ENCODE data around the gene WASF2.
"Not testable (repeated sequence)": the region's sequence is repeated elsewhere in the genome, so short reads cannot be mapped to it uniquely, and the experiment has no call there.

Gene WASF2

DNA sequence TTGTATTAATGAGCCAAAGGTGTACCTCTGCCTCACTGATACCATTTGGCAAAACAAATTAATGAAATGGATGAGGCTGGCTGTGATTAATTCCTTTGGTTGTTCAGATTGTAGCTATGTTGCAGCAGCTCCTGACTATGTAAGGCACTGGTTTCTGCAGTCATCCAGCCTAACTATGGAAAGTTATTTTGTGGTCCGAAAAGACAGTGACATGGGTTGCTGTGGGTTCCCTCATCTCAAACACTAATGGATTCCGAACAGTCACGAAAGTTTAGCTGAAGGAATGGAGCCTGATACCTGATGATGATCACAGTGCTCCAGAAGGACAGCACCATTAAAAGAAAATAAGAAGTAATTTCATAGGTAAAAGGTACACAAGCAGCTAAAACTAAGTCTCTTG lies 42.6 kb downstream of the WASF2 start:
- DNase-seq = no peak

DNA sequence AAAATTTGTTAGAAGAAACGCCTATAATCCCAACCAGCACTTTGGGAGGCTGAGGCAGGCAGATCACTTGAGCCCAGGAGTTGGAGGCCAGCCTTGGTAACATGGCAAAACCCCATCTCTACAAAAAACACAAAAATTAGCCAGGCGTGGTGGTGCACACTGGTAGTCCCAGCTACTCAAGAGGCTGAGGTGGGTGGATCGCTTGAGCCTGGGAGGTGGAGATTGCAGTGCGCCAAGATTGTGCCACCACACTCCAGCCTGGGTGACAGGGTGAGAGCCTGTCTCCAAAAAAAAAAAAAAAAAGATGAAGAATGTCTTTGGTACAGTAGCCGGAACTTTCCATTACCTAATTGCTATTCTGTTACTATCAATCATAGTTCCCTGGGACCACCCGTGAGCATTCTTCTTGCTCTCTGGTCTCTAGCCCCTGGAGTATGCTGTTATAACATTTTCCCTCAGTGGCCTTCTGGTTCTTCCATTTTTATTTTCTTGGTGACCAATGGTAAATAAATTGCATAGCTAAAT lies 43.4 kb downstream of the WASF2 start:
- DNase-seq = no peak

DNA sequence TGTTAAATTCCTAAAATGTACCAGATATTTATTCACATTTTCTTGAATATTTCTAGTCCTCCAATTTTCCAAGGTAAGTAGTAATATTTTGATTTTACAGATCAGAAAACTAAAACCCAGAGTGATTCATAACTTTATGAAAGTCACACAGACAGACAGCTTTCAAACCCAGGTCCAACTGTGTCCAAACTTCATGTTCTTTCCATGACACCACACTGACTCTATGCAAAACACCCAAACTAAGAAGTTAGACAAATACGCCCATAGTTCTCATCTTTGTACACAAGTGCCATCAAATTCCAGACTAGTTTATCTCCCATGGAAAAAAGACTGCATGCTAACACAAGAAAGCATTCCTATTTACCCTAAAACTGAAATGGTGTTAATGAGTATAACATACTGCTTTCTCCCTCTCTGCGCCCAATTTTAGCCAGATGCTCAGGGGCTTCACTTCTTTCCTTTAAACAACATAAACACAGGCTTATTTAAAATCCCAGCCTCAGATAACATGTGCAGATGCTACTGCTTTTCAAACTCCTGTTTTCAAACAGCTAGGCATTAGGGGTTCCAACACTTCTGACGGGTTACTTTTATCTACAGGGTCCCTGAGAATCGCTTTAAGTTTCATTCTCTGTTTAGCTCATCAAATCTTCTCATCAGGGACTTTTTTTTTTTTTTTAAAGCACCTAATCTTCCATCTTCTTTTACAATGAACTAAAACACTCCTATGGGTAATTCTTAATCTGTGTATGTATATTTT lies 44.6 kb downstream of the WASF2 start:
- no peak for DNase-seq

DNA sequence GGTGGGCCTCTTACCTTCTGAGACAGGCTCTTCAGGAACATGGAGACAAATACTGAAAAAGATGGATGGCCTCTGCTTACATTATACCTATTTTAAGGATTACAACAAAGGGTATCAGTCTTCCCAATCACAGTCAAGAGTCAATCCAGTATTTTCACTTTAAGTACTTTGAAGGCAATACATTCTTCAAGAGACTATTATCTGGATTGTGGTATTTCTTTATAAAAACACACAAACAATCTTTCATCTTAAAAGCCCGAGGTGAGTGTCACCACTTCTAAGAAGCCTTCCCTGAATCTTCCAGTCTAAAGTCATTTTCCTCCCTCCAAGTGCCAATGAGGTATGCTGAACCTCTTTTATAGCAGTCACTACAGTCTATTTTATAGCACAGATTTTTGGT lies 45.3 kb downstream of the WASF2 start:
- DNase-seq = no peak

DNA sequence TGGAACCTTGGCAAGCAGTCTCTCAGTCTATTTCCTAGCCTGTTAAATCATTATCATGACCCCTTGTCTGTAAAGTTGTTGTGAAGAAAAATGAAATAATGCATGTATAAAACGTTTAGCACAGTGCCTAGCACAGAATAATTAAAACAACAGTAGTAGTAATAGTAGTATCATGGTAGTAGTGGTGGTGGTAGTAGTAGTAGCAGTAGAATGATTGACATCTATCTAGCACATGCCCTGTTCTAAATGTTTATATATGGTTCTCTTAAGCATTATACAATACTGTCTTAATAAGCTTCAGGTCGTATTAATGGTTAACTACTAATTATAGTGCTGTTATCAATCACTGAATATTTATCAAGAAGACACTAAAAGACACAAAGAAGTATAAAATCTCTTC lies 50.8 kb downstream of the WASF2 start:
- no peak for DNase-seq

DNA sequence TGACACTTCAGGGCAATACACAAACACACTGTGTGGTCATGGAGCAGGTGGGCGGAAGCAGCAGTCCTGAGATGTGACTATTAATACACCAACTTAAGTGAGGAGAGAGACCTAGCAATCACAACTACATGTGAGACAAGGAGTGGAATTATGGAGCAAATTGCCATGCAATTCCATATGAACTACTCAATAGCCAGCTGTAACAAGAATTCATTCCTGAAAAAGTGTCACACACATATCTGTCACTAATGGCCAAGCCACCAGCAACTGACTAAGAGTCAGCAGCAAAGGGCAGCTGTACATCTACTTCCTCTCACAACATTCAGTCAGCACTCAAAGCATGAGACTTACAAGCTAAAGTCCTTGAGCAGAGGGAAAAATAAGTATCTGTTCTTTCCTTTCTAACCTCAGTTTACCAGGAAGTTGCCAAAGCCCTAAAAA lies 51.3 kb downstream of the WASF2 start:
- DNase-seq = no peak

DNA sequence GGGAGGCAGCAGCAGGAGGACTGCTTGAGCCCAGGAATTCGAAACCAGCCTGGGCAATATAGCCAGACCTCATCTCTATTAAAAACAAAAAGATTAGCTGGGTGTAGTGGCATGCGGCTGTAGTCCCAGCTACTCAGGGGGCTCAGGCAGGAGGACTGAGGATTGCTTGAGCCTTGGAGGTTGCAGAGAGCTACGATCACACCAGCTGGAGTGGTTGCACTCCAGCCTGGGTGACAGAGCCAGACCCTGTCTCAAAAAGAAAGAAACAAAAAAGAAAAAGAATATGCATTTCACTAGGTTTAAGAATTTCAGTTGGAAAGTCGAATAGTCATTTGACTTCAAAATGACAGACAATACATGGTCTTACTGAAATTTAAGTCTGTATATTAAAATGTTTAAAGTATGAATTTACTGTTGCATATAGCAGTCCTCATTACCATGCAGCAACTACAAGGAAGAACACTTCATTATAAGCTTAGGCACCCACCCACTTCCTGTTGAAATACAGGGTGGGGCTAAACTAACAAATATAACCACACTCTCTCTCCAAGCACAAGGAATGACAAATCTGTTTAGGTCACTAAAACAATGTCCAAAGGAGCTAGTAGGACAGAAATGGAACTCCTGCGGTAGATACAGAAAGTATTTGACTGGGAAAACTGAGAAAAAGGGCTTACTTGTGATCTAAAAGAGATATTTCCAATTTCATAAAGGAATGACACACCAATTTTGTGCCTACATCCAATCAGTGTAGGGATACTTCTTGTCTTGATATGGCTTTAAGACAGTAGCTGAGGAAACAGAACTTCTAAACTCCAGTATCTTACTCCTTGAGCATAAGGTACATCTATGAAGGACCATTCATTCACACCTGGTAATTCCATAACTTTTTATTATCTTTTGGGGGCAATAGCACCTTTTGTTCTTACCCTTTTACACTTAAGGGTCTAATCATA lies 53.5 kb downstream of the WASF2 start:
- DNase-seq = no peak

DNA sequence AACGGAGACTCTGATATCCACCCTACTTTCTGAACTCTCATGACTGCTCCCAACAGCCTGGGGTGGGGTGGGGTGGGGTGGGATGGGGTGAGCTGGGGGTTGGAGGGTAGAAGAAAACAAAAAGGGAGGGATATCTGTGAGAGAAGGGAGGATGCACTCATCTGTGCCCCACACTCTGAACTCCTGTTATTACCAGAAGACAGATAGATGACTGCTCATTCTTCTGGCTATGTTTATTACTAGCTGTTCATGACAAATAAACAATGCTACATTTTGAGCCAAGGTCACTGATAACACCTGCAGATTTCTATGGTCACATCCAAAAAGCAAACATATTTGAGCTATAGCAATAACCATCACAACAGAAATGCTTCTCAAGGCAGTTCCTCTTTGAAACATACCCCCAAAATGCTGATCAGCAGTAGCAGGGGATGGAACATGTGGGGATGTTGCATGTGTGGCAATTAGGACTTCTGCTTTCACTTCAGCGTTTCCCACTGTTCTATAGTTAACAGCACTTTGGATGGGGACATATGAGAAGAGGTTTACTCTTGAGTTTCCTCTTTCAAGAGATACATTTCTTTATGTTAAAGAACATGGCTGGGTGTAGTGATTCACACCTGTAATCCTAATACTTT lies 54.3 kb downstream of the WASF2 start:
- DNase-seq = no peak

DNA sequence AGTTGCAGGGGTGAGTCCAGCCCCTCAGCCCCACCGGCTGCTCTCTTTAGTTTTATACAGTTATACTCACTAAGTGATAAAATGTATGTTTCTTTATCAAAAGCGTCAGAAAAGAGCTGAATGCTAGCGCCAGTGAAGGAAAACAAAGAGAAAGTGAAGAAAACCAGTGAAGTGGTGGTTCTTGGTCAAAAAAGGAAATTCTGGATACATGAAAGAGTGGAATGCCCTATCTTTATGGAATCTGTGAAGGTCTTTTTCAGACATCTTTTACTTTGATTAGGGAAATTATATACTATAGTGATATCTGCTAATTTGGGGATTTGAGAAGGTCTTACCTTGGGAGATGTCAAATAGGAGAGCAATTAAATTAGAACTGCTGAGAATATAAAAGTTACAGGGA lies 56.3 kb downstream of the WASF2 start:
- DNase-seq = no peak

DNA sequence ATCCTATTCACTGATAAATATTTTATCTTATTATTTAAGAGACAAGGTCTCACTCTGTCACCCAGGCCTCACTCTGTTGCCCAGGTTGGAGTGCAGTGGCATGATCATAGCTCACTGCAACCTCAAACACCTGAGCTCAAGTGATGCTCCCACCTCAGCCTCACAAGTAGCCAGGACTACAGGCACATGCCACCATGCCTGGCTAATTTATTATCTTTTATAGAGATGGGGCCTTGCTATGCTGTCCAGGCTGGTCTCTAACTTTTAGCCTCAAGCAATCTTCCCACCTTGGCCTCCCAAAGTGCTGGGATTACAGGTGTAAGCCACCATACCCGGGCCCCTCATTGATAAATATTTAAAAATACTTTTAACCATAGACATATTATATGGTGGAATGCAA lies 57.2 kb downstream of the WASF2 start:
- not testable (repeated sequence) for DNase-seq

DNA sequence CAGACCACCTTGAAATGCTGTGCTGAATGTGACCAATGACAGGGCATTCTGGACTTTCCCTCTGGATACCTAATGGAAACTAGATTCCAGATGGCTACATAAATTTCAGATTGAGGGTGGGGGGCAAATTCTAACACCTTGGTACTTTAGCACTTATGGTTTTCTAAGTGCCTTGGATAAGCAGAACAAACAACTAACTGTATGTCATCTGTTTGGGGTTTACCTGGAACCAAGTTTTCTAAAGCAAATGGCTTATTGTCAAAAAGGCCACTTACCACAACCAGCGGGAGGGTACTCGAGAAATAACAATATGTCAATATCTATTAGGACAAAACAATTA lies 58.4 kb downstream of the WASF2 start:
- no peak for DNase-seq

DNA sequence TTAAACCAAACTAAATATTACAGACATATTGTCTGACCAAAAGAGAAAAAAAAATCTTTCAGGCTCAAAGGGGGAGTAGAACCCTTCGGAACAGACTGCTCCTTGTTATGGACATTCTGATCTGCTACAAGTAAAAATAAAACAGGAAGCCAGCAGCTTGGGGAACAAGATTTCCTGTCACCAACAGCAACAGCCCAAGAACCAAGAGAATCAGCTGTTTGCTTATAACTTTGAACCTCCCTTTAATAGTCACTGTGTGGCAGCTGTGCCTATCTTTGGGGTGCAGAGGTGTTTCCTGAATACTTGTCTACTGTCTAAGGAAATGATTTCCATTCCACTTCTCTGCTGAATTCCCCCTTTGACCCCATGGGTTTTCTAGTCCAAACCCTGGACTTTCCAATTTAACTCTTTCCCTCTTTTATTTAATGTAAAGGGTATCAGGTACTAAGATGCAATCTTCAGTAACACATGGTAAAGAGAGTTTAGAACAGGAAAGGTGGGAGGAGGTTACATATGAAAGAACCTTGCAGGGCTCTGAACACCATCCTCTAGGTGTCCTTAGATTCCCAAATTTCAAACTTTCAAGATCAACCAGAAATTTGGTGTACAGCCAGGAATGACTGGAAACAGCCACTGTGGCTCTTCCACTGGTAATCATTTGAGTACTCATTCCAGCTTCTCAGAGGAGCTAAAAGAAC lies 58.9 kb downstream of the WASF2 start:
- no peak for DNase-seq

DNA sequence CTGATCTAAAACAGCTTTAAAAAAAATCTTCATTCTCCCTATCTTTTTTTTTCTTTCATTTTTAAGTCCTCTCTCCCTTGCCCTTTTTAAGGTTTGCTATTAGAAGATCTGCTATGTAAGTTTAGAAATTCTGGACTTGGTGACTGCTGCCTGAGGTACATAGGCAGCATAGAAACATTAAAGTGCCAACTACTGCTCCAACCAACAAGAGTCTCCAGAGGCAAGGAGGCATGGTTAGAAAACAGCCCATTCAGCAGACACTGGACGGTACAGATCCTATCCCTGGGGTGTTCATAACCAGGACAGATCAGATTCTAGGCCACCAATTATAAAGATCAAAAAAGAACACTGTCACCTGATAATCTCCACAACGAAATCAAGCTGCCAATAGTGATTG lies 60.9 kb downstream of the WASF2 start:
- no peak for DNase-seq

DNA sequence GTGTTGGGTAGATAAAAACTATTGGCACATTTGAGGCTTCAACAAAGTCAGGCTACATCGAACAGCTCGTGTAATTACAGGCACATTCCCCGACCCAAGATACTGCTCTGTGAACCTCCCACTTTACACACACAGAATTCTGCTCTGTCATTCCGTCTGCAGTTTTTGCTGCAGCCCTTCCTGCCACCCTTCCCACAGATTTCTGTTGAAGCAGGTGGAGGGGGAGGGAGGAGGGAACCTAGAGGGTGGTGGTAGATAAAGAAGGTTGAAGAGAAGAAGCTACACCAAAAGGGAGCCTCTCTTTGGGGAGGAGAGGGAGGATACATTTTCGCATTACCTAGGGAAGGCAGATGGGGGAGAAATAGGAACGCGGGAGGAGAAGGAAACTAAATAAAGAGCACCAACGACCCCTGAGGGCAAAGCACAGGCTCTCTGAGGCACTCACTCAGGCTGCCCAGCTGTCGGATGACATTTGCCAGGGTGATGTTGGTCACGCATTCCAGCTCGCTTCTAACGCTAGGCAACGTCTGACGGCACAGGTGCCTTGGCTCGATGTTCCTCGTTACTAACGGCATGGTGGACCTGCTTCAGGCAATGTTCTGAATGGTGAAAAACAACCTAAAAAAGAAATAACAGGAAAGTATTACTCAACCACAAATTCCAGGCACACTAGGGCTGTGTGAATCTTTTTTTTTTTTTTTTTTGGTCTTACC lies 61.5 kb downstream of the WASF2 start:
- no peak for DNase-seq

DNA sequence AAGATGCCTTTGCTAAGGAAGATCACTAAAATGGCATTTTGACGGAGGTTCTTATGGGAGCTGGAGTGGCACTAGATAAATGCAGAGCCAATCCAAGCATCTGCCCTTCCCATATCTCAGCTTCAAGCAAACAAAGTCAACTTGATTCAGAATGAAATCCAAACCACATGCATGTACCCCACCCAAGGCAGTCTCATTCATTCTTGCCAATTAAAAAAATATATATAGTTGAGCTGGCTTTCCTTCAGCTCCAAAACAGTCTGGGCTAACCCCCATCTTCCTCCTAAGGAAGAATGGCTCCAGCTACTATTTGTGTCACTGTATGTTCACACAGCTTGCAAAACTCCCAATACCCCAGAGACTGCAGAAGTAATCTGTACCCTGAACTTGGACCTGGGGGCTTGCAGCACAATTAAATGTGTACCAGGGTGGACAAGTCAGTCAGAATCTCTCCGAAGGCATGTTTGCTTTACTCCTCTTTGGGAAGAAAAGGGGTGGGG lies 62.1 kb downstream of the WASF2 start:
- DNase-seq = no peak

DNA sequence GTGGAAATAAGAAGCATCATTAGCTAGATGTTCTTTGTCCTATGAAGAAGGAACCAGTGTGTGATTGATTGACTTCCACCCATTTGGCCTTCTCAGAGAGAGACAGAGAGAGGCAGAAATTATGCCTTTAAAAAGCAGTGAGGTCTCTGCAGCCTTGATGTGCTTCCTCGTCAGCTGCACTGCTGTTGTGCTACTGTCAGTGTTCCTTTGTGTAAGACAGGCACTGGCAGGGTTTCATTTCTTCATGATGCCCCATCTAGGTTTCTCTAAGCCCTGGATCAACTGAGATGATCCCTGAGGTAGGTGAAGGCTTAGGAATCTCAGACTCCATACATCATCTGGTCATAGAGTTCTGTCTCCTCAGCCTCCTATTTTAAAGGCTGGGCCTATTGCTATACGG lies 62.6 kb downstream of the WASF2 start:
- DNase-seq = no peak

DNA sequence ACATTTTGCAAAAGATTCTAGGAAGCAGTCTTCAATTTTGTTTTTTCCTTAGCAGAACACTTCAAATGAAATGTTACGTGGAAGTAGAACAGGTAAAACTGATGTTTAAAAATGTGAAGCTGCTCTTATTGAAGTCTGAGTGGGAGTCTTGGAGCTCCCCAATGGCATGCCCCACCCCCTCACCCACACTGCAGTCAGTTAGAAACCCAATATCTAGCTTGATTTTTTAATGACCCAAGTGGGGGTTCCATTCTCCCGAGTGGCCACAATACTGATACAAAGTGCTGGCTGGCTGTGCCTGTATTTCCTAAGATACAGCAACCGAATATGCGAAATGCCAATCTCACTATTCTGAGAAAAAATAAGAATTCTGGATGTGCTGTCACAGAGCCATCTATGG lies 66.3 kb downstream of the WASF2 start:
- no peak for DNase-seq

DNA sequence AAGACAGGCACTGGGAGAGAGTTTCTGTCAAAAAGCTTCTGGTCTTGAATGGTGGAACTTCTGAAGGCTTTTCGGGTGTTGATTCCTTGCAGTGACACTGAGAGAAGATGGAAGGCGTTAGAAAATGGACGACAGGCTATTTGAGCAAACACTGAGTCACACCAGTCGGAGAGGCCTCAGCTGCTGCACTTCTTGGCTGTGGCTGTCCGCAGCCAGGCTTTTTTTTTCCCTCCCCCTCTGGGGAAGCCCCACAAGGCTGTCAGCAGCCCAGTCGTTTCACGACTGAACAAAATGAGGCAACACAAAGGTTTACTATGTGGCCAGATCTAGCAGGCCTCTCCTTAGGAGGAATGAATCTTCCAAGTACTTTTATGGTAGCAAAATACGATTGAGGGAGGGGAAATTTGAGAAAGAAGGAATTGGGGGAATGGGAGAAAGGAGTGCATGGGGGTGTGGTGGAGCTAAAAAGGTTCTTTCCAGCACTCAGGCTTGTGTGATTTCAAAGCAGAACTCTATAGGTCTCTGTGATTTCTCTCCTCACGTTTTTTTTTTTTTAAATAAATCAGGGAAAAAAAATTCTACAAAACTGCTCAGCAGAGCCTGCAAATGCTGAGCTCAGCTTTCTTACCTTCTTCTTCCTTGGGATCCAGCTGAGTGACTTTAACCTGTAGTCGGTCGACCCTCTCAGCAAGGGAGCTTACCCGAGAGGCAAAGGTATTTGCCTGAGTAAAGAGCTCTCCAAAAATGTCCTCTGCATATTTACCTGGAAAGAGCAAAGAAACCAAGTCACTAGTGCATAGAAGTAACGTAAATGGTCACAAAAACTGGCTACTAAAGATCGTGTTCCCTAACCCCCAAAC lies 71.4 kb downstream of the WASF2 start:
- DNase-seq = no peak

DNA sequence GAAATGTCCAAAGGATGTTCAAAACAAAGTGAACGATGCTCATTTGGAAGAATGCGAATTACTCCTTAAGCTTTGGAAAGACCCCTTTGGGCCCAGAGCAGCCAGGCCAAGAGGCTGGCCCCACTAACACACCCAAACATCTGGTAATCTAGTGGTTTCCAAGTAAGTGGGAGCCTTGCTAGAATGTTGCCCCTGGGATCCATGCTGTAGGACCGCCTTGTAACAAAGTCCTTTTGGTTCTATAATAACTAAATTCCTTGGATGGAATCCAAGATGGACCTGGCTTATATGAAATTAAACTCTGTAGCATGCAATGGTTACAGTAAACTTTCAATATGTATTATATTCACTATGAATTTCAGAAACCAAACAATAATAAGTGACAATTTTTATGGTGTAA lies 72.3 kb downstream of the WASF2 start:
- no peak for DNase-seq

DNA sequence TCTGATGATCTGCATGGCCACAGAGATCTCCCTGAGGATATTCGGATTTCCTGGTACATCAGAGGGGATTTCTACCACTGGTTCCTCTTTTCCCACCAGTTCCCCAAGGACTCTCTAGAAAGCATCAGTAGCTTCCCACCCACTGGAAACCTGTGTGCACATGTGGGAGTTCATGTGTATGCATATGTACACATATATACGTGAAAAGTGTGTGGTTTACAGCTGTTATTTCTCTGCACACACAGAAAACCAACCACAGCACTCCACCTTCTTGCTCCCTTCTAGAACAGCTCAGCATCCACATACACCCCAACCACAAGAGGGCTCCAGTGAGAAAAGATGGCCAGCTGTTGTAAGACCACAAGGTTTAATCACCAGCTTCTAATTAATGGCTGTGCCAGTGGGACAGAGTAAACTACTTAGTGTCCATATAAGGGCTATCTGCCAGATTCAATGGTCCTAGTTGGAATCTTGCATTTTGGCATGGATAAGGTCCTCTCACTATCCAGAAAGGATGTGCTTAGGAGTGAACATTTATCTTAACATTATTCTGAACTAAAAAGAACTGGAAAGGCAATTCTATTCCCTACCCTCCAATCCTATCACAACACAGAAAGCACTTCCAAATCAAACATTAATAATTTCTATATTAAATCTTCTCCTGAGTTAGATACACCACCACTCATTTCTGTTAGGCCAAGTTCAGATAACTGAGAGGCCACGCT lies 73.4 kb downstream of the WASF2 start:
- DNase-seq = no peak

Measured in NCI-H510A (cell line).